ENCODE data around the gene GPR176. TPM values are rescaled to one million over a fixed set of nuclear protein-coding genes. Genes with fewer than 3 reads are reported as not detected.

Gene GPR176
- total and polyA plus RNA-seq, 9 donors, result 0.68 to 8.5 (median 1.8) TPM

DNA sequence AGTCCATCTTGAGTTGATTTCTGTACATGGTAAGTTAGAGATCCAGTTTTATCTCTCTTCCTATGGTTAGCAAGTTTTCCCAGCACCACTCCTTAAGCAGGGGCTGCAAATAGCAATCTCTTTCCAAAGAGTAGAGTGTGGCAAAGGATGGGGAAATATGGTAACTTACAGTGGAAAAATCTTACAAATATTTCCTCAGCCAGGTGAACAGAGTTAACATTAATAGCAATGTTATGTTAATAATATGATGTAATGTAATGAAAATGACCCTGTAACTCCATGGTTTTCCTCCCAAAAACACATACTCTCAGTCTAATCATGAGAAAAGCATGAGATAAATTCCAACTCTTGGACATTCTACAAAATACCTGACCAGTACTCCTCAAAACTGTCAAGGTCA, 167.8 kb downstream of the GPR176 start:
- TF ChIP-seq CTCF (IDR thresholded peaks at IDR 0.05), result no peak
- no peak for TF ChIP-seq POLR2A (IDR thresholded peaks at IDR 0.05)
- Histone ChIP-seq H3K4me3 (no peak overlapping the region), H3K9me3 (no peaks in the 10 kb centered on the region), H3K36me3 (no peaks in the 10 kb centered on the region), H3K27me3 (no peaks in the 10 kb centered on the region), H3K4me1 (ENCODE audit: insufficient read depth) (no peaks in the 10 kb centered on the region), H3K27ac (no peak overlapping the region)
- no peak for DNase-seq
- intact Hi-C loops (cut with DNase I), result loop anchor here (10.0 kb wide), 3 partner anchors 167 to 1047 kb away; partner anchors contain the start of gene THBS1 (in 2 of the 4)

Small RNAs within 50 kb of the gene (small RNA-seq; reads per million reads assigned to genes)
- gene RF00019, result not detected

Other genes starting within 250 kb of the GPR176 start
- gene FSIP1, start 137.4 kb downstream of the GPR176 start, total RNA-seq, result 1 to 10 TPM in 3 of 7 donors, under 1 TPM in 4; 0.38 to 6.8 (median 0.98) TPM
- under 1 TPM; 0.13 to 0.25 TPM for gene FSIP1, start 137.4 kb downstream of the GPR176 start, polyA plus RNA-seq
- 10 to 100 TPM; 26.6 to 44.8 (median 31.6) TPM for gene EIF2AK4, start 13.8 kb upstream of the GPR176 start, total RNA-seq
- 10 to 100 TPM; 22.4 to 42.1 TPM for gene EIF2AK4, start 13.8 kb upstream of the GPR176 start, polyA plus RNA-seq
- 100 to 1,000 TPM; 155 to 226 (median 205) TPM for gene SRP14, start 118.9 kb upstream of the GPR176 start, total RNA-seq
- 100 to 1,000 TPM; 444 to 451 TPM for gene SRP14, start 118.9 kb upstream of the GPR176 start, polyA plus RNA-seq
- gene BMF, start 188.6 kb upstream of the GPR176 start, total RNA-seq, result 10 to 100 TPM in 6 of 7 donors, 1 to 10 TPM in 1; 5.7 to 26.5 (median 20.3) TPM
- 10 to 100 TPM; 12.7 to 14.3 TPM for gene BMF, start 188.6 kb upstream of the GPR176 start, polyA plus RNA-seq
- 1 to 10 TPM in 3 of 7 donors, under 1 TPM in 3, not detected in 1; 0.43 to 2.4 (median 1.1) TPM for gene BUB1B, start 240.8 kb upstream of the GPR176 start, total RNA-seq
- 1 to 10 TPM; 1.0 to 1.4 TPM for gene BUB1B, start 240.8 kb upstream of the GPR176 start, polyA plus RNA-seq

All from ovary (tissue), 9 donors.